Measurements from ENCODE around the gene IRS1.

The IRS1 gene

GRCh38 chr2:226825056-226825455 lies 25.4 kb upstream of the IRS1 start:
- no peak for DNase-seq

- no peak for DNase-seq
Observed at GRCh38 chr2:226818930-226819329, 19.3 kb upstream of the IRS1 start.

- peak; percentile 60 for DNase-seq
Observed at GRCh38 chr2:226813148-226813701, 13.6 kb upstream of the IRS1 start.

GRCh38 chr2:226803410-226803809 lies 3.8 kb upstream of the IRS1 start:
- DNase-seq = no peak

- peak; percentile 89 for DNase-seq
Observed at GRCh38 chr2:226802573-226802972, 3.0 kb upstream of the IRS1 start.

GRCh38 chr2:226800941-226801784 lies 1.5 kb upstream of the IRS1 start:
- DNase-seq = peak; percentile 90

- no peak for DNase-seq
Observed at GRCh38 chr2:226799976-226800940, 638 bp upstream of the IRS1 start.

- no peak for DNase-seq
Observed at GRCh38 chr2:226798422-226799210, 1.0 kb downstream of the IRS1 start.

- DNase-seq = no peak
Observed at GRCh38 chr2:226797989-226798421, 1.6 kb downstream of the IRS1 start.

- DNase-seq = no peak
Observed at GRCh38 chr2:226797289-226797988, 2.2 kb downstream of the IRS1 start.

GRCh38 chr2:226796840-226797288 lies 2.8 kb downstream of the IRS1 start:
- DNase-seq = peak; percentile 26

- no peak for DNase-seq
Observed at GRCh38 chr2:226796012-226796839, 3.4 kb downstream of the IRS1 start.

GRCh38 chr2:226795281-226796011 lies 4.2 kb downstream of the IRS1 start:
- DNase-seq = no peak

- DNase-seq = peak; percentile 24
Observed at GRCh38 chr2:226794751-226795171, 4.9 kb downstream of the IRS1 start.

GRCh38 chr2:226794196-226794661 lies 5.4 kb downstream of the IRS1 start:
- DNase-seq = no peak

- DNase-seq = no peak
Observed at GRCh38 chr2:226793646-226794045, 6.0 kb downstream of the IRS1 start.

GRCh38 chr2:226792155-226792881 lies 7.3 kb downstream of the IRS1 start:
- peak; percentile 9 for DNase-seq

- peak; percentile 73 for DNase-seq
Observed at GRCh38 chr2:226791487-226792081, 8.0 kb downstream of the IRS1 start.

GRCh38 chr2:226791056-226791486 lies 8.5 kb downstream of the IRS1 start:
- DNase-seq = no peak

Data from NCI-H1694 (cell line).